Keratinocyte (primary cell): ENCODE data around the gene HGF. TPM values are rescaled to one million over a fixed set of nuclear protein-coding genes. Genes with fewer than 3 reads are reported as not detected.
A peak's percentile ranks its signal among the peaks of the same experiment; 100 is the strongest.

Experiments
- DNase-seq: peaks from one replicate; pipeline ENCODE4 v3.0.0-alpha.2; 2011; ENCODE audit warnings: low read depth, missing footprints, low spot score
- FAIRE-seq: peaks from 2 replicates; lab custom pipeline; 2011; peaks lifted over from hg19 to GRCh38; lab: Jason Lieb, UNC
- H2AFZ ChIP-seq: 2 replicates; pipeline ENCODE4 v1.6.0; 2012; ENCODE audit warnings: low read length, control low read depth, inconsistent platforms; ENCODE audit not compliant: control insufficient read depth
- H3K27ac ChIP-seq: 2 replicates; pipeline ENCODE4 v1.5.1; 2011; ENCODE audit warnings: low read length; ENCODE audit not compliant: control insufficient read depth, insufficient read depth
- H3K27me3 ChIP-seq: 3 replicates; pipeline ENCODE4 v1.6.0; 2011; ENCODE audit warnings: low read length; ENCODE audit not compliant: control insufficient read depth, insufficient read depth; ENCODE audit errors: extremely low read depth
- H3K36me3 ChIP-seq, 2 experiments: 2 replicates in 1 of 2; 3 replicates in 1 of 2; pipeline ENCODE4 v1.5.1; 2011; ENCODE audit warnings: low read length in 2 of 2, mild to moderate bottlenecking in 1 of 2; ENCODE audit not compliant: control insufficient read depth in 2 of 2, insufficient read depth in 2 of 2; ENCODE audit errors: extremely low read depth in 1 of 2
- H3K4me1 ChIP-seq: 3 replicates; pipeline ENCODE4 v1.5.1; 2011; ENCODE audit warnings: low read length; ENCODE audit not compliant: control insufficient read depth, insufficient read depth; ENCODE audit errors: extremely low read depth
- H3K4me2 ChIP-seq: 3 replicates; pipeline ENCODE4 v1.6.0; 2011; ENCODE audit warnings: low read depth, low read length; ENCODE audit not compliant: control insufficient read depth, insufficient read depth; ENCODE audit errors: extremely low read depth
- H3K4me3 ChIP-seq, 3 experiments: fragments of 200-600 bp in 1 of 3; sonication (generic) in 1 of 3; 2 replicates in 2 of 3; 3 replicates in 1 of 3; pipeline ENCODE4 v1.5.1; 2011 to 2016; ENCODE audit warnings: low read length in 3 of 3, mild to moderate bottlenecking in 3 of 3, control low read depth in 2 of 3, inconsistent platforms in 1 of 3, low read depth in 1 of 3, mixed read lengths in 1 of 3, mixed run types in 1 of 3, moderate library complexity in 1 of 3; ENCODE audit not compliant: control insufficient read depth in 2 of 3, insufficient read depth in 2 of 3; ENCODE audit errors: extremely low read depth in 1 of 3
- H3K79me2 ChIP-seq: 2 replicates; pipeline ENCODE4 v1.6.0; 2012; ENCODE audit warnings: low read length; ENCODE audit not compliant: control insufficient read depth, insufficient read depth
- H3K9ac ChIP-seq: 3 replicates; pipeline ENCODE4 v1.6.0; 2011; ENCODE audit warnings: low read length; ENCODE audit not compliant: control insufficient read depth, insufficient read depth; ENCODE audit errors: extremely low read depth
- H3K9me1 ChIP-seq: 3 replicates; pipeline ENCODE4 v1.6.0; 2011; ENCODE audit warnings: low read length; ENCODE audit not compliant: control insufficient read depth, insufficient read depth; ENCODE audit errors: extremely low read depth
- H3K9me3 ChIP-seq: 2 replicates; pipeline ENCODE4 v1.5.1; 2012; ENCODE audit warnings: low read depth, low read length; ENCODE audit not compliant: control insufficient read depth
- H4K20me1 ChIP-seq: 3 replicates; pipeline ENCODE4 v1.6.0; 2011; ENCODE audit warnings: low read length; ENCODE audit not compliant: control insufficient read depth, insufficient read depth; ENCODE audit errors: extremely low read depth
- CTCF ChIP-seq, 3 experiments: IDR thresholded peaks in 1 of 3; conservative IDR thresholded peaks in 1 of 3; optimal IDR thresholded peaks in 1 of 3; 2 replicates in 2 of 3; 3 replicates in 1 of 3; pipeline versions ENCODE3 to v1.5.1; 2011; ENCODE audit warnings: low read length in 3 of 3, mild to moderate bottlenecking in 3 of 3, moderate library complexity in 2 of 3, control low read depth in 1 of 3, inconsistent platforms in 1 of 3; ENCODE audit not compliant: insufficient read depth in 2 of 3; ENCODE audit errors: extremely low read depth in 1 of 3
- EZH2 ChIP-seq: IDR thresholded peaks from one replicate; pipeline ENCODE4 v1.6.1; 2012; ENCODE audit warnings: inconsistent platforms, mild to moderate bottlenecking, low read length, moderate library complexity
- dilution Hi-C: fragments of 300-500 bp; cut with MboI; formaldehyde crosslinking; loops from one replicate; pipeline ENCODE4 v1.7.0; 2020; ENCODE audit warnings: low sequenced_read_pairs; ENCODE audit not compliant: extremely low pct_ligation_motif_present
- polyA plus RNA-seq, 5 experiments: library from polyadenylated mRNA; depleted of rRNA in 3 of 5; stranded (reverse) in 3 of 5; stranded (forward) in 1 of 5; unstranded in 1 of 5; fragments of >200 nt; gene quantifications; 1 replicate in 1 of 5; 2 replicates in 3 of 5; 3 replicates in 1 of 5; pipeline versions ENCODE4 v1.2.1 to v1.2.3, GENCODE V29; 2011 to 2012; ENCODE audit warnings: missing spikeins in 2 of 5, low read depth in 1 of 5, low replicate concordance in 1 of 5

HGF gene
- polyA plus RNA-seq, 1 donor (not counting 4 experiments of a cell fraction or from before 2014, with no cell fraction given): not detected

- no peaks in the 10 kb centered on the region for H3K9me3 ChIP-seq
- dilution Hi-C loops: no loop called here
- H3K27me3 ChIP-seq: peaks cover 5% of the 10 kb centered on the region
- no peaks in the 10 kb centered on the region for H3K9me1 ChIP-seq
- no peaks in the 10 kb centered on the region for H4K20me1 ChIP-seq
- no peak for TF ChIP-seq CTCF (optimal IDR thresholded peaks at IDR 0.05 in 1 of 3, IDR thresholded peaks at IDR 0.05 in 1 of 3, conservative IDR thresholded peaks at IDR 0.05 in 1 of 3; ENCODE audit: extremely low read depth in 1 of 3, insufficient read depth in 2 of 3, low read length in 3 of 3)
- TF ChIP-seq EZH2: no peak
- H3K36me3 ChIP-seq: no peaks in the 10 kb centered on the region
- H3K4me2 ChIP-seq: no peak overlapping the region
- no peak overlapping the region for H3K27ac ChIP-seq
- H3K4me1 ChIP-seq: peaks cover 8% of the 10 kb centered on the region
- H3K79me2 ChIP-seq: no peaks in the 10 kb centered on the region
- no peak for DNase-seq
- FAIRE-seq: no peak
- no peak overlapping the region for H3K9ac ChIP-seq
- H3K4me3 ChIP-seq: no peak overlapping the region
- H2AFZ ChIP-seq: no peak overlapping the region
Observed at GRCh38 chr7:81774551-81774950, 4.7 kb upstream of the HGF start.

GRCh38 chr7:81770728-81771223 lies 929 bp upstream of the HGF start:
- DNase-seq (no peak), FAIRE-seq (peak; percentile 72)
- H3K4me3 ChIP-seq: peak overlapping the region in 1 of 3 experiments; percentile 2
- peak overlapping the region; percentile 59 for H2AFZ ChIP-seq
- no peak overlapping the region for H3K27ac ChIP-seq
- no peaks in the 10 kb centered on the region for H3K9me3 ChIP-seq
- H3K9ac ChIP-seq: no peak overlapping the region
- no peaks in the 10 kb centered on the region for H3K9me1 ChIP-seq
- dilution Hi-C loops: no loop called here
- H3K27me3 ChIP-seq: peaks cover 5% of the 10 kb centered on the region
- H3K4me1 ChIP-seq: peaks cover 8% of the 10 kb centered on the region
- no peaks in the 10 kb centered on the region for H3K79me2 ChIP-seq
- no peaks in the 10 kb centered on the region for H4K20me1 ChIP-seq
- no peak for TF ChIP-seq CTCF (optimal IDR thresholded peaks at IDR 0.05 in 1 of 3, IDR thresholded peaks at IDR 0.05 in 1 of 3, conservative IDR thresholded peaks at IDR 0.05 in 1 of 3; ENCODE audit: extremely low read depth in 1 of 3, insufficient read depth in 2 of 3, low read length in 3 of 3)
- no peak for TF ChIP-seq EZH2
- H3K4me2 ChIP-seq: peak overlapping the region; percentile 57
- no peaks in the 10 kb centered on the region for H3K36me3 ChIP-seq
